HG03575 (cell line): ENCODE measurements around the gene ZNF335.
"Not testable (repeated sequence)": the region's sequence is repeated elsewhere in the genome, so short reads cannot be mapped to it uniquely, and the experiment has no call there.

Source experiments
- ATAC-seq: cut with Tn5 transposase; IDR thresholded peaks from one replicate; pipeline ENCODE4 v1.9.1; 2021; ENCODE audit not compliant: unreplicated experiment, insufficient number of reproducible peaks, low FRiP score; ENCODE audit errors: extremely low read depth

Gene ZNF335

GRCh38 chr20:45904583-45905504 is 67.2 kb downstream of the ZNF335 start:
- no peak for ATAC-seq

DNA sequence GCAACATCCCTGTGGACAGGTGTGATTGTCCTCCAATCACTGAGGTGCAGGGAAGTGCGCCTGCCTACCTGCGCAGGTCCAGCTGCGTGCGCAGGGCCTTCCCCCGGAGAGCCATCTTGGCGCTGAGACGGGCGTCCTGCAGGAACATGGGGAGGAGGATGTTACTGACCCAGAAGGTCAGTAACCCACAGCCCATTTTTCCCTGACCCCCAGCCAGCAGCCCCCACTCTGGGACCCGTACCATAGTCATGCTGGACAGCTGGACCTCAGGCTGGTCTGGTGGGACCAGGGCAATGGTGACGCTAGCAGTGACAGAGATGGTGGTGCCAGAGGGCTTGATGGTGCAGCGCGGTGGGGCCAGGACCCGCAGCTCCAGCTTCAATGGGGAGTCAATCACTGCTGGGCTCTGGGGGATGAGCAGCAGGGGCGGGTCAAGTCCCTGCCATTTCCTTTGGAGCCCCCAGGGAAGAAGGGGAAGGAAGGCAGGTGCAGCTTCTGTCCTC is 69.8 kb downstream of the ZNF335 start:
- no peak for ATAC-seq

GRCh38 chr20:45901332-45901731 is 70.7 kb downstream of the ZNF335 start:
- ATAC-seq, result not testable (repeated sequence)

DNA sequence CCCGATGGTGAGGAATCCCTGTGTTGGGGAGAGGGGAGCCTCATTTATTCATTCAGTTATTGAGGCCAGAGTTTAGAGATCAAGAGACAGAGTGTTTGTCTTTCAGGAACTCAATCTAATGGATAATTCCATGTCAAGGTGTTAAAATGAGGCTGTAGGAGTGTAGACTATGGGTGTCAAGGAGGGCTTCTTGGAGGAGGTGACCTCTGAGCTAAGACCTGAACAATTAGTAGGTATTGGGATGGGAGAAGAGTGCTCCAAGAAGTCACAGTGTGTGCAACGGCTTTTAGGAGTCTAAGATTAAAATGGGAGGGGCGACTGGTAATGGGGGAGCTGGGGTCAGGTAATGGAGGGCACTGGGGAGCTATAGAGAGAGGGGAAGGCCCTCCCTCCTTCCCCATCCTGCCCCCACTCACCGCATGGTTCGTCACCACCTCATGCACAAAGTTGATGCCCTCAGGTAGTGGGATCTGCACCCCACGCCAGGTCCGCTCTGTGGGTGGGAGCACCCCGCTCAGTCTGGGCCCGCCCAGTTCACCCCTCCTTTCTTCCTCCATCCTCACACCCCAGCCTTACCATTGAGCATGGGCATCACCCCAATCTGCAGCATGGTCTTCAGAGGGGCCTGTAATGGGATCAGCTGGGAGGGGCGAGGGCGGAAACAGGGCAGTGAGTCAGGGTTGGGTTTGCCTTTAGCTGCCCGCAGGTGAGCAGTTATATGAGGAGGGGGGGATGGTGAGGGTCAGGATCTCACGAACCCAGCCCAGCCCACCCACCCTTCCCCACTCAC is 72.8 kb downstream of the ZNF335 start:
- ATAC-seq, result no peak
